ENCODE measurements around the gene HSPA9. TPM values are rescaled to one million over a fixed set of nuclear protein-coding genes. Genes with fewer than 3 reads are reported as not detected.

Gene HSPA9
- total RNA-seq, 1 donor from 2014 or later, result 291 TPM

DNA sequence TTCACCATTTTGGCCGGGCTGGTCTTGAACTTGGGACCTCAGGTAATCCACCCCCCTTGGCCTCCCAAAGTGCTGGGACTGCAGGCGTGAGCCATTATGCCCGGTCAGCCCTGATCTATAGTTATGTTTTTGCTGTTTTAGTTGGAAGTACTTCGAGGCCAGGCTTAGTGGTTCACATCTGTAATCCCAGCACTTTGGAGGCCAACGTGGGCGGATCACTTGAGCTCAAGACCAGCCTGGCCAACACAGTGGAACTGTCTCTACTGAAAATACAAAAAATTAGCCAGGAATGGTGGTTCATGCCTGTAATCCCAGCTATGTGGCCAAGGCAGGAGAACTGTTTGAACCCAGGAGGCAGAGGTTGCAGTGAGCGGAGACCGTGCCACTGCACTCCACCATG lies 2.0 kb downstream of the HSPA9 start:
- DNase-seq, result no peak
- Histone ChIP-seq H3K36me3 (peaks cover 58% of the 10 kb centered on the region), H3K4me1 (peaks cover 55% of the 10 kb centered on the region), H3K4me3 (peak overlapping the region; percentile 85), H3K27me3 (ENCODE audit: low read depth) (no peaks in the 10 kb centered on the region), H3K27ac (replicated peaks) (no peak overlapping the region), H3K9me3 (replicated peaks) (no peaks in the 10 kb centered on the region)
- intact Hi-C loops (cut with micrococcal nuclease), result no loop called here
- TF ChIP-seq, protein P1, sequence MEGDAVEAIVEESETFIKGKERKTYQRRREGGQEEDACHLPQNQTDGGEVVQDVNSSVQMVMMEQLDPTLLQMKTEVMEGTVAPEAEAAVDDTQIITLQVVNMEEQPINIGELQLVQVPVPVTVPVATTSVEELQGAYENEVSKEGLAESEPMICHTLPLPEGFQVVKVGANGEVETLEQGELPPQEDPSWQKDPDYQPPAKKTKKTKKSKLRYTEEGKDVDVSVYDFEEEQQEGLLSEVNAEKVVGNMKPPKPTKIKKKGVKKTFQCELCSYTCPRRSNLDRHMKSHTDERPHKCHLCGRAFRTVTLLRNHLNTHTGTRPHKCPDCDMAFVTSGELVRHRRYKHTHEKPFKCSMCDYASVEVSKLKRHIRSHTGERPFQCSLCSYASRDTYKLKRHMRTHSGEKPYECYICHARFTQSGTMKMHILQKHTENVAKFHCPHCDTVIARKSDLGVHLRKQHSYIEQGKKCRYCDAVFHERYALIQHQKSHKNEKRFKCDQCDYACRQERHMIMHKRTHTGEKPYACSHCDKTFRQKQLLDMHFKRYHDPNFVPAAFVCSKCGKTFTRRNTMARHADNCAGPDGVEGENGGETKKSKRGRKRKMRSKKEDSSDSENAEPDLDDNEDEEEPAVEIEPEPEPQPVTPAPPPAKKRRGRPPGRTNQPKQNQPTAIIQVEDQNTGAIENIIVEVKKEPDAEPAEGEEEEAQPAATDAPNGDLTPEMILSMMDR (IDR thresholded peaks at IDR 0.05; ENCODE audit: borderline replicate concordance), result no peak

DNA sequence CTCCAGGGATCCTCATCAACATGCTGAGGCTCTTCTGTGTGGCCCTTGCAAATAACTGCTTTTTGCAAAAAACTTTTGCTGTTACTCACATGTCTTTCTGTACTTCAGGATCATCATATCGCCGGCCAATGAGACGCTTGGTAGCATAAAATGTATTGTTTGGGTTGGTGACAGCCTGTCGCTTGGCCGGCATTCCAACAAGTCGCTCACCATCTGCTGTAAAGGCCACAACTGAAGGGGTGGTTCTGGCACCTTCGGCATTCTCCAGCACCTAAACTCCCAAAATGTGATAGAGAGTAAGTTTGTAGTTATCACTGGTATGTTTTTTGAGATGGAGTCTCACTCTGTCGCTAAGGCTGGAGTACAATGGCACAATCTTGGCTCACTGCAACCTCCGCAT lies 4.3 kb downstream of the HSPA9 start:
- Histone ChIP-seq H3K4me1 (peaks cover 50% of the 10 kb centered on the region), H3K9me3 (replicated peaks) (no peaks in the 10 kb centered on the region), H3K27me3 (ENCODE audit: low read depth) (no peaks in the 10 kb centered on the region), H3K4me3 (no peak overlapping the region), H3K36me3 (peaks cover 82% of the 10 kb centered on the region), H3K27ac (replicated peaks) (no peak overlapping the region)
- TF ChIP-seq, protein P1 (IDR thresholded peaks at IDR 0.05; ENCODE audit: borderline replicate concordance), result no peak
- no peak for DNase-seq
- intact Hi-C loops (cut with micrococcal nuclease), result no loop called here

DNA sequence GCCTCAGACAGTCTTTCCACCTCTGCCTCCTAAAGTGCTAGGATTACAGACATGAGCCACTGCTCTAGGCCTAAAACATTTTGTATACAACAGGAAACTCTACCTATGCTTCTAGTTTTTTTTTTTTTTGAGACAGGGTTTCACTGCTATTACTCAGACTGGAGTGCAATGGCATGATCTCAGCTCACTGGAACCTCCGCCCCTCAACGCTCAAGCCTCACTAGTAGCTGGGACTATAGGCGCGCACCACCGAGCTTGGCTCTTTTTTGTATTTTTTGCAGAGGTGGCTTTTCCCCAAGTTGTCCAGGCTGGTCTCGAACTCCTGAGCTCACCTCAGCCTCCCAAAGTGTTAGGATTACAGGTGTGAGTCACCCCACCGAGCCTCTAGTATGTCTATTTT lies 5.4 kb downstream of the HSPA9 start:
- H3K9me3 ChIP-seq (replicated peaks), result no peaks in the 10 kb centered on the region
- H3K27ac ChIP-seq (replicated peaks), result no peak overlapping the region
- intact Hi-C loops (cut with micrococcal nuclease), result no loop called here
- peaks cover 57% of the 10 kb centered on the region for H3K4me1 ChIP-seq
- TF ChIP-seq, protein P1 (IDR thresholded peaks at IDR 0.05; ENCODE audit: borderline replicate concordance), result no peak
- no peak for DNase-seq
- H3K36me3 ChIP-seq, result peaks cover 92% of the 10 kb centered on the region
- no peak overlapping the region for H3K4me3 ChIP-seq
- no peaks in the 10 kb centered on the region for H3K27me3 ChIP-seq (ENCODE audit: low read depth)

DNA sequence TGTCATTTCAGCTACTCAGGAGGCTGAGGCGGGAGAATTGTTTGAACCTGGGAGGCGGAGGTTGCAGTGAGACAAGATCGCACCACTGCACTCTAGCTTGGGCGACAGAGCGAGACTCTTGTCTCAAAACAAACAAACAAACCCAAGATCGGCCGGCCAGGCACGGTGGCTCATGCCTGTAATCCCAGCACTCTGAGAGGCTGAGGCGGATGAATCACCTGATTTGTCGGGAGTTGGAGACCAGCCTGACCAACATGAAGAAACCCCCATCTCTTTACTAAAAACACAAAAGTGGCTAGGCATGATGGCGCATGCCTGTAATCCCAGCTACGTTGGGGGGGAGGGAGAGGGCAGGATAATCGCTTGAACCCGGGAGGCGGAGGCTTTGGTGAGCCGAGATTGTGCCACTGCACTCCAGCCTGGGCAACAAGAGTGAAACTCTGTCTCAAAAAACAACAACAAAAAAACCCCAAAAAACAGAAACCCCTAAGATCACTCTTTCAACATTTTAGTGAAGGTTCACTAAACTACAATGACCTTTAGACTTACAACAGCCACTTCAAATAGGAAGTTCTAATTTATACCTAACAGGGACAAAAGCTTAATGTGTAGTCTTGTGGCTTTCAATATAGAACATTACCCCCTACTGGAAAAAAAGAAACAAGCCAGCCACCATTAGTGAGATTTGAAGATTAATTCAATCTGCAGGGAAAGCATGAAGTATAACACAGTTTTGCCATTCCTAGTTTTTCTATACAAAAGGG lies 7.0 kb downstream of the HSPA9 start:
- Histone ChIP-seq H3K9me3 (replicated peaks) (no peaks in the 10 kb centered on the region), H3K36me3 (peaks cover 98% of the 10 kb centered on the region), H3K4me3 (no peak overlapping the region), H3K27me3 (ENCODE audit: low read depth) (no peaks in the 10 kb centered on the region), H3K27ac (replicated peaks) (no peak overlapping the region), H3K4me1 (peaks cover 51% of the 10 kb centered on the region)
- no peak for DNase-seq
- intact Hi-C loops (cut with micrococcal nuclease), result no loop called here
- TF ChIP-seq, protein P1 (IDR thresholded peaks at IDR 0.05; ENCODE audit: borderline replicate concordance), result no peak

DNA sequence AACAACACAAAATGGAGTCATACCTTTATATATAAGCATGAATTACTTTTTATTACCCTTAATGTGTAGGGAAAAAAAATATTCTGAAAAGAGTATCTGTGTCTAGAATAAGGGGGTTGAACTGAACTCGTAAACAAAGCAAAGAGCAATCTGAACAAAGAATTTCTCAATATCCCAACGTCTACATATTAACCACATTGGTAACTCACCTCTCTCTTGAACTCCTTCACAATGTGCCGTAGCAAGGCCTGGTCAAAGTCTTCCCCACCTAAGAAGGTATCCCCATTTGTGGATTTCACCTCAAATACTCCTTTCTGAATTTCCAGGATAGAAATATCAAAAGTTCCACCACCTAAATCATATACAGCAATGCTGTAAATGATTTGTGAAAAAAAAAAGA lies 8.4 kb downstream of the HSPA9 start:
- H3K36me3 ChIP-seq, result peaks cover 90% of the 10 kb centered on the region
- TF ChIP-seq, protein P1 (IDR thresholded peaks at IDR 0.05; ENCODE audit: borderline replicate concordance), result no peak
- H3K9me3 ChIP-seq (replicated peaks), result no peaks in the 10 kb centered on the region
- intact Hi-C loops (cut with micrococcal nuclease), result no loop called here
- no peak overlapping the region for H3K4me3 ChIP-seq
- H3K27me3 ChIP-seq (ENCODE audit: low read depth), result no peaks in the 10 kb centered on the region
- H3K4me1 ChIP-seq, result peaks cover 41% of the 10 kb centered on the region
- no peak overlapping the region for H3K27ac ChIP-seq (replicated peaks)
- no peak for DNase-seq

Data from left ventricle myocardium inferior (tissue), 1 donor.